ENCODE results near the gene PLA2G4E. TPM values are rescaled to one million over a fixed set of nuclear protein-coding genes. Genes with fewer than 3 reads are reported as not detected.

Gene PLA2G4E
- total and polyA plus RNA-seq, 2 of the 13 experiments (the other 11 are each of a cell fraction or from before 2014, with no cell fraction given) = not detected

DNA sequence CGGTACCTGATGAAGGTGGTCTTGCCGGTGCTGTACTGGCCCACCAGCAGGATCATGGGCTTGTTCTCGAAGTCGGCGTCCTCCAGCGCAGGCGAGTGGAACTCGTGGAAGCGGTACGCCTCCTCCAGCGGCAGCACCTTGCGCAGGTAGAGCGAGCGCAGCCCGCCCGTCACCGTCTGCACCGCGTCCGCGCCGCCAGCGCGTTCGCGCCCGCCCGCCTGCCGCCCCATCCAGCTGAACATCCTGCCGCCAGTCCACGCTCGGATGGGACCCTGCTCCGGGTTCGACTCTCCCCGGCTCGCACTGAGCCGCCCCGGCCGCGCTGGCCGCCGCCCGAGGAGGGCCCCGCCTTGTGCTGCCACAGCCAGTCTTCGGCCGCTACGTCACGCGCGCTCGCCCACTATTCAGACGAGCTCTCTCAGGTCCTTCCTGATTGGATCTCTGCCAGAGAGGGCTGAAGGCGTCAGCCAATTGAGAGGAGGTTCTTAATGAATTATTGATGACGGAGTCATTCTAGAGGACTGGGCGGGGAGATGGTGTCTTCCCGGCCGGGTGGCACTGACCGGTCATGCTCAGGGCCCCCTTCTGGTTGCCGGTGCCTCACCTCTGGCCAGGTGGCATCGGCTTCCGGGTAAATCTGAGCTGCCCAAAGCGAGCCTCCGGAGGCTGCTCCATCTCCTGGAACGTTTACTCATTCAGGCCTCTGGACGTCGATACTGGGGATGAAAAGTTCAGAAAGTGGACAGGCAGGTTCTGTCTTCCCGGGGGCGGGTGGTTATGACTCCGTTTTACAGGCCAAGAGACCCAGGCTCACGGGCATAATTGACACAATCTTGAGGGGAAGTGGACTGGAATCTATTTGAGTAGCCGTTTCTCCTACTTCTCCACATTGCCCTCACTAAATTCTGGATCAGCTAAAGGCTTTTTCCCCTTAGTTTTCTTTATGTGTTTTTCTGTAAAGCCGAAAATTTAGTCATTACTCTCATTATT is 48.3 kb downstream of the PLA2G4E start, which contains the start of gene EHD4 (continued):
- no peak for TF ChIP-seq ZC3H13 (CRISPR knock-in tag; IDR thresholded peaks at IDR 0.05)
- TF ChIP-seq DPF2 (CRISPR knock-in tag; IDR thresholded peaks at IDR 0.05; ENCODE audit: borderline replicate concordance, low read depth) = 0 out of 2 replicates have a peak, but pooled peaks have one; percentile 1
- TF ChIP-seq ZNF251 (CRISPR knock-in tag; IDR thresholded peaks at IDR 0.05) = no peak
- peak; percentile 57; the same call in 1 of the 2 replicates for TF ChIP-seq THAP11 (CRISPR knock-in tag; IDR thresholded peaks at IDR 0.05)
- TF ChIP-seq SALL2 (CRISPR knock-in tag; IDR thresholded peaks at IDR 0.05) = peak; percentile 37; the same call in 1 of the 2 replicates
- TF ChIP-seq TP53 (CRISPR knock-in tag; conservative IDR thresholded peaks at IDR 0.05) = no peak
- TF ChIP-seq FOXO1 (CRISPR knock-in tag; IDR thresholded peaks at IDR 0.05) = no peak
- no peak for TF ChIP-seq NFE2L2 (IDR thresholded peaks at IDR 0.05; ENCODE audit: low read length)
- TF ChIP-seq, protein P1, sequence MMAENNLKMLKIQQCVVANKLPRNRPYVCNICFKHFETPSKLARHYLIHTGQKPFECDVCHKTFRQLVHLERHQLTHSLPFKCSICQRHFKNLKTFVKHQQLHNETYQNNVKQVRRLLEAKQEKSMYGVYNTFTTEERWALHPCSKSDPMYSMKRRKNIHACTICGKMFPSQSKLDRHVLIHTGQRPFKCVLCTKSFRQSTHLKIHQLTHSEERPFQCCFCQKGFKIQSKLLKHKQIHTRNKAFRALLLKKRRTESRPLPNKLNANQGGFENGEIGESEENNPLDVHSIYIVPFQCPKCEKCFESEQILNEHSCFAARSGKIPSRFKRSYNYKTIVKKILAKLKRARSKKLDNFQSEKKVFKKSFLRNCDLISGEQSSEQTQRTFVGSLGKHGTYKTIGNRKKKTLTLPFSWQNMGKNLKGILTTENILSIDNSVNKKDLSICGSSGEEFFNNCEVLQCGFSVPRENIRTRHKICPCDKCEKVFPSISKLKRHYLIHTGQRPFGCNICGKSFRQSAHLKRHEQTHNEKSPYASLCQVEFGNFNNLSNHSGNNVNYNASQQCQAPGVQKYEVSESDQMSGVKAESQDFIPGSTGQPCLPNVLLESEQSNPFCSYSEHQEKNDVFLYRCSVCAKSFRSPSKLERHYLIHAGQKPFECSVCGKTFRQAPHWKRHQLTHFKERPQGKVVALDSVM (CRISPR knock-in tag; IDR thresholded peaks at IDR 0.05) = no peak
- no peak for TF ChIP-seq ZNF484 (CRISPR knock-in tag; IDR thresholded peaks at IDR 0.05; ENCODE audit: borderline replicate concordance, low read depth)
- peak; percentile 14; the same call in 1 of the 2 replicates for TF ChIP-seq DR1 (CRISPR knock-in tag; IDR thresholded peaks at IDR 0.05)
- peak; percentile 31; the same call in 1 of the 2 replicates for TF ChIP-seq ZNF205 (CRISPR knock-in tag; IDR thresholded peaks at IDR 0.05)
- TF ChIP-seq, protein P2, sequence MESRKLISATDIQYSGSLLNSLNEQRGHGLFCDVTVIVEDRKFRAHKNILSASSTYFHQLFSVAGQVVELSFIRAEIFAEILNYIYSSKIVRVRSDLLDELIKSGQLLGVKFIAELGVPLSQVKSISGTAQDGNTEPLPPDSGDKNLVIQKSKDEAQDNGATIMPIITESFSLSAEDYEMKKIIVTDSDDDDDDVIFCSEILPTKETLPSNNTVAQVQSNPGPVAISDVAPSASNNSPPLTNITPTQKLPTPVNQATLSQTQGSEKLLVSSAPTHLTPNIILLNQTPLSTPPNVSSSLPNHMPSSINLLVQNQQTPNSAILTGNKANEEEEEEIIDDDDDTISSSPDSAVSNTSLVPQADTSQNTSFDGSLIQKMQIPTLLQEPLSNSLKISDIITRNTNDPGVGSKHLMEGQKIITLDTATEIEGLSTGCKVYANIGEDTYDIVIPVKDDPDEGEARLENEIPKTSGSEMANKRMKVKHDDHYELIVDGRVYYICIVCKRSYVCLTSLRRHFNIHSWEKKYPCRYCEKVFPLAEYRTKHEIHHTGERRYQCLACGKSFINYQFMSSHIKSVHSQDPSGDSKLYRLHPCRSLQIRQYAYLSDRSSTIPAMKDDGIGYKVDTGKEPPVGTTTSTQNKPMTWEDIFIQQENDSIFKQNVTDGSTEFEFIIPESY (CRISPR knock-in tag; IDR thresholded peaks at IDR 0.05) = no peak
- no peak for TF ChIP-seq ZNF207 (IDR thresholded peaks at IDR 0.05; ENCODE audit: borderline replicate concordance)
- no peak for TF ChIP-seq ZNF263 (CRISPR knock-in tag; IDR thresholded peaks at IDR 0.05)
- no peak for TF ChIP-seq AGO2 (optimal IDR thresholded peaks at IDR 0.05; ENCODE audit: low read depth, low read length)
- peak; percentile 91 for TF ChIP-seq GFI1 (CRISPR knock-in tag; IDR thresholded peaks at IDR 0.05; ENCODE audit: borderline replicate concordance)
- peak; percentile 42; the same call in 1 of the 2 replicates for TF ChIP-seq FOSL2 (CRISPR knock-in tag; IDR thresholded peaks at IDR 0.05)
- no peak for TF ChIP-seq MAF1 (CRISPR knock-in tag; IDR thresholded peaks at IDR 0.05; ENCODE audit: borderline replicate concordance)
- peak; percentile 70; the same call in 1 of the 2 replicates for TF ChIP-seq ETV5 (CRISPR knock-in tag; IDR thresholded peaks at IDR 0.05; ENCODE audit: borderline replicate concordance)
- TF ChIP-seq HOXA3 (CRISPR knock-in tag; IDR thresholded peaks at IDR 0.05) = peak; percentile 61
- no peak for TF ChIP-seq ZNF296 (CRISPR knock-in tag; conservative IDR thresholded peaks at IDR 0.05)
- TF ChIP-seq, protein P3, sequence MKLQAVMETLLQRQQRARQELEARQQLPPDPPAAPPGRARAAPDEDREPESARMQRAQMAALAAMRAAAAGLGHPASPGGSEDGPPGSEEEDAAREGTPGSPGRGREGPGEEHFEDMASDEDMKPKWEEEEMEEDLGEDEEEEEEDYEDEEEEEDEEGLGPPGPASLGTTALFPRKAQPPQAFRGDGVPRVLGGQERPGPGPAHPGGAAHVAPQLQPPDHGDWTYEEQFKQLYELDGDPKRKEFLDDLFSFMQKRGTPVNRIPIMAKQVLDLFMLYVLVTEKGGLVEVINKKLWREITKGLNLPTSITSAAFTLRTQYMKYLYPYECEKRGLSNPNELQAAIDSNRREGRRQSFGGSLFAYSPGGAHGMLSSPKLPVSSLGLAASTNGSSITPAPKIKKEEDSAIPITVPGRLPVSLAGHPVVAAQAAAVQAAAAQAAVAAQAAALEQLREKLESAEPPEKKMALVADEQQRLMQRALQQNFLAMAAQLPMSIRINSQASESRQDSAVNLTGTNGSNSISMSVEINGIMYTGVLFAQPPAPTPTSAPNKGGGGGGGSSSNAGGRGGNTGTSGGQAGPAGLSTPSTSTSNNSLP (IDR thresholded peaks at IDR 0.05; ENCODE audit: low read depth, low read length) = peak; percentile 10; the same call in 1 of the 2 replicates
- no peak for TF ChIP-seq CCDC6 (CRISPR knock-in tag; IDR thresholded peaks at IDR 0.05)

All from HepG2 (cell line).